ENCODE results near the gene POU4F1.

- TF ChIP-seq CTCF (IDR thresholded peaks at IDR 0.05) (no peak), POLR2AphosphoS5 (IDR thresholded peaks at IDR 0.05) (no peak), EP300 (IDR thresholded peaks at IDR 0.05) (no peak), POLR2A (IDR thresholded peaks at IDR 0.05; ENCODE audit: low read depth) (no peak)
Observed at GRCh38 chr13:78625384-78625783, 22.0 kb upstream of the POU4F1 start.
